Measurements from ENCODE around the gene DOCK9. TPM values are rescaled to one million over a fixed set of nuclear protein-coding genes. Genes with fewer than 3 reads are reported as not detected.

DOCK9 gene
- total RNA-seq, 1 donor from 2014 or later = 46.2 TPM

DNA sequence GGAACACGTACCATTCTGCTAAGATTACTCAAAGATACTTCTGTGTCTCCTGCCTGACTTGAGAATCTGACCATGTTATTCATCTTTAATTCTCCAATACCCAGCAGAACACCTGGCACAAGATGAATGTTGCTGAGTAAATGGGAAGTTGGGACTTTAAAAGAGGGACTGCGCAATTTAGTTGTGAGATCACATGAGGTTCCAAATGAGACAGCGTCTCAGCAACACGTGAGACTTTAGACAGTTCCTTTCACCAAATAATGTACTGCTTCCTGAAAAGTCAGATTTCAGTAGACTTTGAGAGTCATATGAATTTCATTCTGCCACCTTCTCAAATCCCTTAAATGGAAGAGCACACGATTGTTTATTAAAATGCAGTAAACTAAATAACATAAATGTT is 36.7 kb downstream of the DOCK9 start:
- Mint-ChIP-seq H3K9me3 (no peaks in the 10 kb centered on the region), H3K4me1 (ENCODE audit: unreplicated experiment) (peaks cover 37% of the 10 kb centered on the region), H3K27me3 (no peaks in the 10 kb centered on the region), H3K36me3 (peaks cover 1% of the 10 kb centered on the region), H3K4me3 (no peak overlapping the region), H3K27ac (peak overlapping the region; percentile 2)
- no peak for DNase-seq (ENCODE audit: extremely low spot score, unreplicated experiment)
- TF ChIP-seq CTCF (conservative IDR thresholded peaks at IDR 0.05) = no peak

DNA sequence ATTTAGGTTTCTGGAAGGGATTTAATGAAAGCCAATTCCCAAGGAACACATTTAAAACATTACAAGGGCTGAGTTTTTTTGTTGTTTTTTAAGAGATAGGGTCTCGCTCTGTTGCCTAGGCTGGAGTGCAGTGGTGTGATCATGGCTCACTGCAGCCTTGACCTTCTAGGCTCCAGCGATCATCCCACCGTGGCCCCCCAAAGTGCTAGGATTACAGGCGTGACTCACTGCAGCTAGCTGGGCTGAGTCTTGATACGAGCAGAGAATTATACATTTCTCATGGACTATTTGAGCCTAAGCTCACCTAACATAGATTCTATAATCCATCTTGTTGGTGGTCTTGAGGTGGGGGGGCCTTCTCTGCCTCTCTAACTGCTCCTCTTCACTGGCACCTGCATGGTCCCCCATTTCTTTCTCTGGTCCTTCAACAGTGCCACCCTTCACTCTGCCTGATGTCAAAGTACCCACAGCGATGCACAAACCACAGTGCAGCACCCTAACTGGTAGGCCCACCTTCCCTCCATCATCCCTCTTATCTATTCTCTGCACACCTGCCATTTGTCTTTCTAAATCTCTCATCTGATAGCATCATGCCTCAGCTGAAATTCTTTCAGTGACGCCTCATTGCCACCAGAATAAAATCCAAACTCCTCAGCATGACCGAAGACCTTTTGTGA is 37.4 kb downstream of the DOCK9 start:
- H3K27ac Mint-ChIP-seq = peak overlapping the region; percentile 62

GRCh38 chr13:98939660-98940191 is 38.1 kb downstream of the DOCK9 start:
- no peak for DNase-seq (ENCODE audit: extremely low spot score, unreplicated experiment)
- Mint-ChIP-seq H3K4me1 (ENCODE audit: unreplicated experiment) (peaks cover 37% of the 10 kb centered on the region), H3K27ac (peak overlapping the region; percentile 62), H3K9me3 (peaks cover 3% of the 10 kb centered on the region), H3K27me3 (no peaks in the 10 kb centered on the region), H3K4me3 (peak overlapping the region; percentile 37), H3K36me3 (peaks cover 8% of the 10 kb centered on the region)
- TF ChIP-seq CTCF (conservative IDR thresholded peaks at IDR 0.05) = no peak

More for the DNA sequence above, 37.4 kb downstream of the DOCK9 start:
- Mint-ChIP-seq H3K4me3 (no peak overlapping the region), H3K27me3 (no peaks in the 10 kb centered on the region), H3K9me3 (no peaks in the 10 kb centered on the region), H3K4me1 (ENCODE audit: unreplicated experiment) (peaks cover 37% of the 10 kb centered on the region), H3K36me3 (peaks cover 4% of the 10 kb centered on the region)
- no peak for DNase-seq (ENCODE audit: extremely low spot score, unreplicated experiment)
- TF ChIP-seq CTCF (conservative IDR thresholded peaks at IDR 0.05) = no peak

DNA sequence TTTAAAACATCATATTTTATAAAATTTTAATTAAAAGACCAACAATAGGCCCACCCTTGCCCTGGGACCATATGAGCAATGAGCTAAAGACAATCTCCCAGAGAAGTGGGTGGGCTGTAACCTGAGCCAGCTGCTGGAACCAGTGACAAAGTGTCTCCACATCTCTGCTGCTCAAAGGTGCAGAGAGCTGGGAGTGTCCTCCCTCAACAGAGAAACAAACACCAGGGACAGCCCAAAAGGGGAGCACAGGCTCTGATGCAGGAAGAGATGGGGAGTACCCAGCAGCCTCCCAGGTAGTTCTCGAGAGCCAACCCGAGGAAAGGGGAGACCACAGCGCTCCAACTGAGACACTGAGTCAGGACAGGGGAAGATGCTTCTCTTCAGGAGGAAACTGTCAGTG is 39.1 kb downstream of the DOCK9 start:
- peaks cover 9% of the 10 kb centered on the region for H3K9me3 Mint-ChIP-seq
- no peak overlapping the region for H3K4me3 Mint-ChIP-seq
- H3K4me1 Mint-ChIP-seq (ENCODE audit: unreplicated experiment) = peaks cover 37% of the 10 kb centered on the region
- H3K27ac Mint-ChIP-seq = no peak overlapping the region
- DNase-seq (ENCODE audit: extremely low spot score, unreplicated experiment) = no peak
- no peaks in the 10 kb centered on the region for H3K27me3 Mint-ChIP-seq
- TF ChIP-seq CTCF (conservative IDR thresholded peaks at IDR 0.05) = no peak
- H3K36me3 Mint-ChIP-seq = peaks cover 9% of the 10 kb centered on the region

GRCh38 chr13:98937911-98938381 is 39.9 kb downstream of the DOCK9 start:
- H3K4me3 Mint-ChIP-seq = no peak overlapping the region
- DNase-seq (ENCODE audit: extremely low spot score, unreplicated experiment) = no peak
- peaks cover 9% of the 10 kb centered on the region for H3K9me3 Mint-ChIP-seq
- peaks cover 9% of the 10 kb centered on the region for H3K36me3 Mint-ChIP-seq
- no peak for TF ChIP-seq CTCF (conservative IDR thresholded peaks at IDR 0.05)
- peaks cover 37% of the 10 kb centered on the region for H3K4me1 Mint-ChIP-seq (ENCODE audit: unreplicated experiment)
- H3K27ac Mint-ChIP-seq = peak overlapping the region; percentile 35
- H3K27me3 Mint-ChIP-seq = no peaks in the 10 kb centered on the region

All from type B pancreatic cell (in vitro differentiated cells).